Measurements from ENCODE around the gene AKT1. TPM values are rescaled to one million over a fixed set of nuclear protein-coding genes. Genes with fewer than 3 reads are reported as not detected.

AKT1 gene
- total and polyA plus RNA-seq, 2 experiments from 2014 or later, result 16.9 to 164 TPM

GRCh38 chr14:104734601-104734990 is 61.0 kb downstream of the AKT1 start:
- WGBS, 2 experiments (ENCODE audit: low coverage in 1 of 2, low lambda C conversion rate in 2 of 2, missing lambda C conversion rate in 2 of 2), result 90 to 98% methylated on average over 8 to 9 of the region's 9 CpGs

DNA sequence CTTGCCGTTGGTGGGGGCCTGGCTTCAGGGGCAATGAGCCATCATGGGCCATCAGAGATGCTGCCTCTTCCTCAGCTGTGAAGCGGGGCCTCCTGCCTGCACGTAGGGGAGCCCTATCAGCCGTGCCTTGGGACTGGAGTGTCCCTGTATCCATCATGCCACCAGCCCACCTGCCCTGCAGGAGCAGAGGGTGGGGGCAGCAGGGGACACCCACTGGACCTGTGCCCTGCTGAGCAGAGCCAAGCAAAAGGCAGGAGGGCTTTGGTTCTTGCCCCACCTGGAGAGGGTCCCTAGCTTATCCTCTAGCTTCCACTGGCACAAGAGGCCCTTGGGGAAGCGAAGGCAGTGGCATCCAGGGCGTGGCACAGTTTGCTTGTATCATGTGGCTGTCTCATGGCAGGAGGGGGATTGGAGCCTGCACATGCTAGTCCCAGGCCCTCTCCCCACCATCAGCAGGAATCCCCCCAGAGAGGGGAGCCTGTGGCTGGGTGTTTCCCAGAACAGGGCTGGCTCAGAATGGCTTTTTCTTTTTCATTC is 61.4 kb downstream of the AKT1 start:
- no peaks in the 10 kb centered on the region for H4K20me1 ChIP-seq (ENCODE audit: insufficient read depth)

More at GRCh38 chr14:104734601-104734990, 61.0 kb downstream of the AKT1 start:
- Histone ChIP-seq H3K9me3 (ENCODE audit: low read depth) (no peaks in the 10 kb centered on the region), H3K27ac (no peak overlapping the region), H3K36me3 (ENCODE audit: low read depth) (no peaks in the 10 kb centered on the region), H4K20me1 (ENCODE audit: insufficient read depth) (no peaks in the 10 kb centered on the region), H3F3A (ENCODE audit: insufficient read depth) (no peaks in the 10 kb centered on the region; the same call in 1 of the 2 replicates), H3K4me3 (no peak overlapping the region), H3K27me3 (replicated peaks; ENCODE audit: insufficient read depth) (no peaks in the 10 kb centered on the region), H2AFZ (no peak overlapping the region), H3K9ac (no peak overlapping the region), H3K4me1 (ENCODE audit: insufficient read depth) (peaks cover 9% of the 10 kb centered on the region), H3K4me2 (ENCODE audit: unreplicated experiment) (no peak overlapping the region), H3K79me2 (ENCODE audit: insufficient read depth) (no peaks in the 10 kb centered on the region), H3K9me2 (ENCODE audit: insufficient read depth) (no peaks in the 10 kb centered on the region)
- in situ Hi-C loops (cut with MboI), result no loop called here
- no peak for TF ChIP-seq EZH2 (IDR thresholded peaks at IDR 0.05; ENCODE audit: insufficient read depth, poor library complexity, severe bottlenecking)
- TF ChIP-seq EZH2phosphoT487 (IDR thresholded peaks at IDR 0.05; ENCODE audit: insufficient read depth, low read depth), result no peak
- no peak for DNase-seq

GRCh38 chr14:104732931-104733681 is 62.4 kb downstream of the AKT1 start:
- H3K79me2 ChIP-seq (ENCODE audit: insufficient read depth), result no peaks in the 10 kb centered on the region
- H3K4me3 ChIP-seq, result no peak overlapping the region
- H3F3A ChIP-seq (ENCODE audit: insufficient read depth), result no peaks in the 10 kb centered on the region; the same call in 1 of the 2 replicates
- H4K20me1 ChIP-seq (ENCODE audit: insufficient read depth), result no peaks in the 10 kb centered on the region
- H3K4me2 ChIP-seq (ENCODE audit: unreplicated experiment), result no peak overlapping the region
- TF ChIP-seq EZH2phosphoT487 (IDR thresholded peaks at IDR 0.05; ENCODE audit: insufficient read depth, low read depth) (no peak), EZH2 (IDR thresholded peaks at IDR 0.05; ENCODE audit: insufficient read depth, poor library complexity, severe bottlenecking) (no peak)
- in situ Hi-C loops (cut with MboI), result no loop called here
- 91 to 94% methylated on average over 12 to 23 of the region's 23 CpGs for WGBS, 2 experiments (ENCODE audit: low coverage in 1 of 2, low lambda C conversion rate in 2 of 2, missing lambda C conversion rate in 2 of 2)
- H3K9ac ChIP-seq, result no peak overlapping the region
- no peaks in the 10 kb centered on the region for H3K27me3 ChIP-seq (replicated peaks; ENCODE audit: insufficient read depth)
- H3K27ac ChIP-seq, result no peak overlapping the region
- no peak overlapping the region for H2AFZ ChIP-seq
- H3K4me1 ChIP-seq (ENCODE audit: insufficient read depth), result peaks cover 9% of the 10 kb centered on the region
- no peaks in the 10 kb centered on the region for H3K36me3 ChIP-seq (ENCODE audit: low read depth)
- H3K9me3 ChIP-seq (ENCODE audit: low read depth), result no peaks in the 10 kb centered on the region
- no peak for DNase-seq
- no peaks in the 10 kb centered on the region for H3K9me2 ChIP-seq (ENCODE audit: insufficient read depth)

More for the DNA sequence above, 61.4 kb downstream of the AKT1 start:
- Histone ChIP-seq H3K9me2 (ENCODE audit: insufficient read depth) (no peaks in the 10 kb centered on the region), H3K27ac (no peak overlapping the region), H3K27me3 (replicated peaks; ENCODE audit: insufficient read depth) (no peaks in the 10 kb centered on the region), H3K9ac (no peak overlapping the region), H3K36me3 (ENCODE audit: low read depth) (no peaks in the 10 kb centered on the region), H3K79me2 (ENCODE audit: insufficient read depth) (no peaks in the 10 kb centered on the region), H2AFZ (no peak overlapping the region), H3F3A (ENCODE audit: insufficient read depth) (no peaks in the 10 kb centered on the region; the same call in 1 of the 2 replicates), H3K9me3 (ENCODE audit: low read depth) (no peaks in the 10 kb centered on the region), H3K4me1 (ENCODE audit: insufficient read depth) (peaks cover 9% of the 10 kb centered on the region), H3K4me2 (ENCODE audit: unreplicated experiment) (no peak overlapping the region), H3K4me3 (no peak overlapping the region)
- TF ChIP-seq EZH2phosphoT487 (IDR thresholded peaks at IDR 0.05; ENCODE audit: insufficient read depth, low read depth) (no peak), EZH2 (IDR thresholded peaks at IDR 0.05; ENCODE audit: insufficient read depth, poor library complexity, severe bottlenecking) (no peak)
- DNase-seq, result no peak
- WGBS, 2 experiments (ENCODE audit: low coverage in 1 of 2, low lambda C conversion rate in 2 of 2, missing lambda C conversion rate in 2 of 2), result 86 to 87% methylated on average over 6 of the region's 6 CpGs
- in situ Hi-C loops (cut with MboI), result no loop called here

- Histone ChIP-seq H3K79me2 (ENCODE audit: insufficient read depth) (no peaks in the 10 kb centered on the region), H3K4me3 (no peak overlapping the region), H4K20me1 (ENCODE audit: insufficient read depth) (no peaks in the 10 kb centered on the region), H3K4me1 (ENCODE audit: insufficient read depth) (peaks cover 9% of the 10 kb centered on the region), H3K27me3 (replicated peaks; ENCODE audit: insufficient read depth) (no peaks in the 10 kb centered on the region), H3K9me3 (ENCODE audit: low read depth) (no peaks in the 10 kb centered on the region), H3F3A (ENCODE audit: insufficient read depth) (no peaks in the 10 kb centered on the region; the same call in 1 of the 2 replicates), H3K27ac (no peak overlapping the region), H2AFZ (no peak overlapping the region), H3K4me2 (ENCODE audit: unreplicated experiment) (no peak overlapping the region), H3K9me2 (ENCODE audit: insufficient read depth) (no peaks in the 10 kb centered on the region), H3K9ac (no peak overlapping the region), H3K36me3 (ENCODE audit: low read depth) (no peaks in the 10 kb centered on the region)
- no peak for DNase-seq
- TF ChIP-seq EZH2phosphoT487 (IDR thresholded peaks at IDR 0.05; ENCODE audit: insufficient read depth, low read depth) (no peak), EZH2 (IDR thresholded peaks at IDR 0.05; ENCODE audit: insufficient read depth, poor library complexity, severe bottlenecking) (no peak)
- WGBS, 2 experiments (ENCODE audit: low coverage in 1 of 2, low lambda C conversion rate in 2 of 2, missing lambda C conversion rate in 2 of 2), result 81 to 85% methylated on average over 12 to 14 of the region's 14 CpGs
- in situ Hi-C loops (cut with MboI), result no loop called here
Observed at GRCh38 chr14:104732355-104732804, 63.2 kb downstream of the AKT1 start.
